Activated CD4-positive, alpha-beta memory T cell treated with anti-CD3 and anti-CD28 coated beads for 36 hours (primary cell): ENCODE results near the gene PLPP7. TPM values are rescaled to one million over a fixed set of nuclear protein-coding genes. Genes with fewer than 3 reads are reported as not detected.

Experiments used
- CTCF ChIA-PET: fragments of 350-600 bp; sonication (Branson Sonifier 250); formaldehyde crosslinking; loops from one replicate; lab custom pipeline; 2021; ENCODE audit warnings: antibody characterized with exemption, inconsistent platforms; lab: Charles Lee
- POLR2A ChIA-PET: fragments of 350-600 bp; sonication (Branson Sonifier 250); formaldehyde crosslinking; loops from one replicate; lab custom pipeline; 2021; ENCODE audit warnings: antibody characterized with exemption; lab: Charles Lee
- DNase-seq: peaks from one replicate; pipeline ENCODE4 v3.0.0-alpha.2; 2020
- H3K27ac Mint-ChIP-seq: one replicate; pipeline ENCODE4 v1.8.0; 2021; ENCODE audit warnings: mixed read lengths
- H3K27me3 Mint-ChIP-seq: one replicate; pipeline ENCODE4 v1.8.0; 2021; ENCODE audit warnings: mixed read lengths
- H3K36me3 Mint-ChIP-seq: one replicate; pipeline ENCODE4 v1.8.0; 2021; ENCODE audit warnings: mixed read lengths
- H3K4me1 Mint-ChIP-seq: one replicate; pipeline ENCODE4 v1.8.0; 2021; ENCODE audit warnings: low read depth, mixed read lengths
- H3K4me3 Mint-ChIP-seq: one replicate; pipeline ENCODE4 v1.8.0; 2021; ENCODE audit warnings: mild to moderate bottlenecking, mixed read lengths
- H3K9me3 Mint-ChIP-seq: one replicate; pipeline ENCODE4 v1.8.0; 2021; ENCODE audit warnings: mixed read lengths
- intact Hi-C: fragments of 100-400 bp; cut with micrococcal nuclease; formaldehyde crosslinking; loops from one replicate; pipeline ENCODE4 v1.15.1; 2023
- total RNA-seq, 2 experiments: library from RNA; stranded (reverse); gene quantifications; one replicate each; pipeline ENCODE4 v1.2.3, GENCODE V29; 2021

PLPP7 gene
- total RNA-seq, 2 experiments from 2014 or later: not detected

- POLR2A ChIA-PET: no interaction called here
Observed at GRCh38 chr9:131282175-131282574, 7.3 kb upstream of the PLPP7 start.

DNA sequence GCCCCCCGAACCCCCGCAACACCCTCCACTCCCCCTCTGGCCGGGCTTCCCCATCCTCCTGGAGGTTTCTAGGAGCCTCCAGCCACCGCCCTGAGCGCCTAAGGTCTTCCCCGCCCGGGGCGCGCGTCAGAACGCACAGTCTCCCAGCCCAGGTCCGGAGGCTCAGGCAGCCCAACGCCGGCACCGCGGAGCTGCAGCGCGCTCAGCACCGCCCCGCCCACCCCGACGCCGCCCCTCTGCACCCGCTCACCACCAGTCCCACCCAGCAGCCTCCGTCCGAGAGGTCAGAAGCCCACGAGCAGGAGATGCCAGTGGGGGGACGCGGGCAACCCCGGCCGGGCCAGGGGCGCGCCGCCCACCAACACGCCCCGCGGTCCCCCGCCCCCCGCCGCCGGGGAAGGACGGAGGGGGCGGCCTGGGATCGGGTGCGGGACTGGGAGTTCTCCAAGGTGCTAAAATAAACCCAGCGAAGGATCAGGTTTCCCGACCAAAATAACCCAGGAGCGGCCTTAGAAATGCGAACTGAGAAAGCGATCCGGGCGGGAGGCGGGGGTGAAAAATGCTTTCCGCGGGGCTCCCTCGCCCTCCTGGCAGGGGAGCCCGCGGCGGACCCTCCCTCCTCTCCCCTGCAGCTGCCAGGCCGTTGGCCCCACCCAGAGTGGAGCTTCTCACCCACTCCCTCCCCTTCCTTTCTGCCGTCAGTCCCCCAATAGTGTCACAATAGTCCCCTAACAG, 6.7 kb upstream of the PLPP7 start:
- no peak overlapping the region for H3K4me3 Mint-ChIP-seq
- intact Hi-C loops: no loop called here
- CTCF ChIA-PET: no interaction called here
- H3K27ac Mint-ChIP-seq: no peak overlapping the region
- no peaks in the 10 kb centered on the region for H3K36me3 Mint-ChIP-seq
- peaks cover 20% of the 10 kb centered on the region for H3K4me1 Mint-ChIP-seq
- POLR2A ChIA-PET: no interaction called here
- peaks cover 6% of the 10 kb centered on the region for H3K27me3 Mint-ChIP-seq
- no peak for DNase-seq
- H3K9me3 Mint-ChIP-seq: no peaks in the 10 kb centered on the region

More at GRCh38 chr9:131282175-131282574, 7.3 kb upstream of the PLPP7 start:
- intact Hi-C loops: no loop called here
- peaks cover 20% of the 10 kb centered on the region for H3K4me1 Mint-ChIP-seq
- H3K27ac Mint-ChIP-seq: no peak overlapping the region
- H3K36me3 Mint-ChIP-seq: no peaks in the 10 kb centered on the region
- H3K4me3 Mint-ChIP-seq: no peak overlapping the region
- CTCF ChIA-PET: no interaction called here
- DNase-seq: no peak
- no peaks in the 10 kb centered on the region for H3K9me3 Mint-ChIP-seq
- H3K27me3 Mint-ChIP-seq: peaks cover 6% of the 10 kb centered on the region

GRCh38 chr9:131284856-131285255, 4.7 kb upstream of the PLPP7 start:
- CTCF ChIA-PET: no interaction called here
- DNase-seq: no peak
- intact Hi-C loops: no loop called here
- Mint-ChIP-seq H3K27ac (no peak overlapping the region), H3K9me3 (no peaks in the 10 kb centered on the region), H3K27me3 (peaks cover 6% of the 10 kb centered on the region), H3K36me3 (no peaks in the 10 kb centered on the region), H3K4me1 (peaks cover 10% of the 10 kb centered on the region), H3K4me3 (no peak overlapping the region)
- POLR2A ChIA-PET: interaction anchor here (0.9 kb wide), 1 partner anchor 32 kb away, joined by 3 read pairs; no protein-coding TSS in a partner anchor

DNA sequence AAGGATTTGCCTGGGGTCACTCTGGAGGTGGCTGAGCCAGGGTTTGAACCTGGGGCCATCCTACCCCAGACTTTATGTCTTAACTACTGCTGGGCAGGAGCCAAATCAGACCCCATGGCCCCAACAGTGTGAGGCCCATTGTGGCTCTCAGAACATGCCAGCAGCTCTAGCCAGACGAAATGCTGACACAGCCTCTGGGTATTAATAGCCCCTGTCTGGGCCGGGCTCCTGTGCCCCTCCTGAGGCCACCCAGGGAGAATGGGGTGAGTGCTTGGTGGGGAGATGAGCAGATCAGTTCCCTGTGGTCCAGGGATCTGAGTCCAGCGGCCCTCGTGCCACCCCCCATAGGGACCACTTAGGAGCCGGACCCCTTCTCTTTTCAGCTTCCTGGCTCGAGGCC, 2.2 kb upstream of the PLPP7 start:
- CTCF ChIA-PET: interaction anchor here (0.6 kb wide), 1 partner anchor 105 kb away, joined by 3 read pairs; no protein-coding TSS in a partner anchor
- H3K4me3 Mint-ChIP-seq: no peak overlapping the region
- intact Hi-C loops: no loop called here
- H3K27me3 Mint-ChIP-seq: peaks cover under 1% of the 10 kb centered on the region
- no peak for DNase-seq
- POLR2A ChIA-PET: no interaction called here
- no peaks in the 10 kb centered on the region for H3K36me3 Mint-ChIP-seq
- H3K9me3 Mint-ChIP-seq: no peaks in the 10 kb centered on the region
- H3K4me1 Mint-ChIP-seq: peaks cover 2% of the 10 kb centered on the region
- H3K27ac Mint-ChIP-seq: no peak overlapping the region

DNA sequence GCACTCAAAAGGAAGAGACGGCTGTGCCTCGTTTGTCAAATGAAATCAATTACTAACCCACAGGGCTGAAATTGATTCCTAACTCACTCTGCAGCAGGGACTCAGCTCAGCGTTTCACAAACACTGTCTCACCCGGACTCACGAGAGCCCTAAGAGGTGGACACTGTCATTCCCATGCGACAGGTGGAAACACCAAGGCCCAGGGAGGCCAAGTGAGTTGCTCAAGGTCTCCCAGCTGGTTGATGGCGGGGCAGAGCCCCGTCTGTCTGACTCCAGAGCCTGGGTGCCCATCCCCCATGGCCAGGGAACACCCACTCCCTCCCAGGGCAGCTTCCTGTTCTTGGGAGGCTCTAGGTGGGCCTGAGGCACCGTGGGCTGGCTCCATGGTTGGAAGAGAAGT, 1.3 kb upstream of the PLPP7 start:
- Mint-ChIP-seq H3K4me1 (peaks cover 1% of the 10 kb centered on the region), H3K27ac (no peak overlapping the region), H3K36me3 (no peaks in the 10 kb centered on the region), H3K9me3 (no peaks in the 10 kb centered on the region), H3K4me3 (no peak overlapping the region), H3K27me3 (no peaks in the 10 kb centered on the region)
- POLR2A ChIA-PET: no interaction called here
- CTCF ChIA-PET: no interaction called here
- no peak for DNase-seq
- intact Hi-C loops: no loop called here

DNA sequence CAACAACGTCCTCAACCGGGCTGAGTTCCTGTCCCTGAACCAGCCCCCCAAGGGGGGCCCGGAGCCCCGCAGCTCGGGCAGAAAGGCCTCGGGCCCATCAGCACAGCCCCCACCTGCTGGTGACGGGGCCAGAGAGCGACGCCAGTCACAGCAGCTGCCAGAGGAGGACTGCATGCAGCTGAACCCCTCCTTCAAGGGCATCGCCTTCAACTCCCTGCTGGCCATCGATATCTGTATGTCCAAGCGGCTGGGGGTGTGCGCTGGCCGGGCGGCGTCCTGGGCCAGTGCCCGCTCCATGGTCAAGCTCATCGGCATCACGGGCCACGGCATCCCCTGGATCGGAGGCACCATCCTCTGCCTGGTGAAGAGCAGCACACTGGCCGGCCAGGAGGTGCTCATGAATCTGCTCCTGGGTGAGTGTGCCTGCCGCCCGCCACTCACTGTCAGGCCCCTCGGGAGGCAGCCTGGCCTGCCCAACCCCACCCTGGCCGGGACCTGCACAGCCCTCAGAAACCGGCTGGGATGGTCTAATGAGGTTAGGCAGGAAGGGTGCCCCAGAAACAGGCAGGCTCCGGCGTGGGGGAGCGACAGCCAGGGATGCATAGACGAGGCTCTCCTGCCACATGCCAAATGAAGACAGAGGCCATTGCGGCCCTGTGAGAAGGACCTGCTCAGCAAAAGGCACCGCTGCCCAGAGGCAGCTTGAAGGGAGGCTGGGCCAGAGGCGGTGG, 678 bp downstream of the PLPP7 start:
- Mint-ChIP-seq H3K9me3 (no peaks in the 10 kb centered on the region), H3K27me3 (no peaks in the 10 kb centered on the region), H3K27ac (no peak overlapping the region), H3K36me3 (no peaks in the 10 kb centered on the region), H3K4me3 (no peak overlapping the region), H3K4me1 (no peaks in the 10 kb centered on the region)
- intact Hi-C loops: no loop called here
- POLR2A ChIA-PET: no interaction called here
- no peak for DNase-seq
- CTCF ChIA-PET: interaction anchor here (1.5 kb wide), 2 partner anchors 16 to 60 kb away, joined by 3 to 4 read pairs; no protein-coding TSS in a partner anchor

DNA sequence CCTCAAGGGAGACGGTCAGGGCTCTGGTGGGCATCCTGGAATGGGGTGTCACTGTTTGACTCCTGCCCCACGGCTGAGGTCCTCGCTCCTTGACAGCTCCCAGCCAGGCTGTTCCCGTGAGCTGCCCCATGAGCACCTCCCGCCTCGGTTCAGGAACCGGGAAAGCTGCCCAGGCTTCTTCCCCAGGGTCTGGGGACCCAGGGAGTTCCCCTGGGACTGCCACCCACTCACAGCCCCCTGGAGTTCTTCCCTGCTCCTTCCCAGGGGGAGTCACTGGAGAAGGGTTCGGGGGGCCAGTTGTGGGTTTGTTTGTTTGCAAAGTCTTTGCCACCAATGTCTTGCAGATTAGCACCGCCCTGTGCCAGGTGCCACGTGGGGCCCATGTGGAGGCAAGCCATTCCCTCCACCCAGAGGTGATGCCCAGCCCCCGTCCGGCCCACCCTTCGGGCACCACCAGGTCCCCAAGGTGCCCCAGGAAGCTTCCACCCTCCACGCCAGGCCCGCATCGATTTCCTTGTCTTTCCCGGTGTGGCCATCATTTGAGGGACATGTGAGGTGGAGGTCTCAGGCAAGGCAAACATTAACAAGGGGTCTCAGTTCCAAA, 1.3 kb downstream of the PLPP7 start:
- no peaks in the 10 kb centered on the region for H3K9me3 Mint-ChIP-seq
- no peak for DNase-seq
- H3K27me3 Mint-ChIP-seq: no peaks in the 10 kb centered on the region
- CTCF ChIA-PET: no interaction called here
- H3K36me3 Mint-ChIP-seq: no peaks in the 10 kb centered on the region
- H3K27ac Mint-ChIP-seq: no peak overlapping the region
- no peaks in the 10 kb centered on the region for H3K4me1 Mint-ChIP-seq
- H3K4me3 Mint-ChIP-seq: no peak overlapping the region
- intact Hi-C loops: no loop called here
- POLR2A ChIA-PET: no interaction called here

- H3K4me3 Mint-ChIP-seq: no peak overlapping the region
- no peak for DNase-seq
- no peaks in the 10 kb centered on the region for H3K36me3 Mint-ChIP-seq
- H3K9me3 Mint-ChIP-seq: no peaks in the 10 kb centered on the region
- no peaks in the 10 kb centered on the region for H3K4me1 Mint-ChIP-seq
- CTCF ChIA-PET: interaction anchor here (0.7 to 1.4 kb wide), 2 partner anchors 24 to 44 kb away, joined by 3 to 6 read pairs; no protein-coding TSS in a partner anchor
- H3K27me3 Mint-ChIP-seq: no peaks in the 10 kb centered on the region
- POLR2A ChIA-PET: no interaction called here
- intact Hi-C loops: no loop called here
- no peak overlapping the region for H3K27ac Mint-ChIP-seq
Observed at GRCh38 chr9:131291795-131292315, 2.3 kb downstream of the PLPP7 start.

- Mint-ChIP-seq H3K4me3 (no peak overlapping the region), H3K4me1 (no peaks in the 10 kb centered on the region), H3K36me3 (no peaks in the 10 kb centered on the region), H3K9me3 (no peaks in the 10 kb centered on the region), H3K27me3 (no peaks in the 10 kb centered on the region), H3K27ac (no peak overlapping the region)
- DNase-seq: no peak
- ChIA-PET CTCF (interaction anchor here (1.4 kb wide), 1 partner anchor 43 kb away, joined by 6 read pairs; no protein-coding TSS in a partner anchor), POLR2A (no interaction called here)
- intact Hi-C loops: no loop called here
Observed at GRCh38 chr9:131292937-131293336, 3.4 kb downstream of the PLPP7 start.

- H3K4me3 Mint-ChIP-seq: no peak overlapping the region
- no peaks in the 10 kb centered on the region for H3K4me1 Mint-ChIP-seq
- H3K36me3 Mint-ChIP-seq: no peaks in the 10 kb centered on the region
- no peaks in the 10 kb centered on the region for H3K27me3 Mint-ChIP-seq
- H3K9me3 Mint-ChIP-seq: no peaks in the 10 kb centered on the region
- H3K27ac Mint-ChIP-seq: no peak overlapping the region
- intact Hi-C loops: no loop called here
- no peak for DNase-seq
- POLR2A ChIA-PET: no interaction called here
- CTCF ChIA-PET: interaction anchor here (0.8 kb wide), 1 partner anchor 8 kb away, joined by 3 read pairs; no protein-coding TSS in a partner anchor
Observed at GRCh38 chr9:131296460-131296859, 6.9 kb downstream of the PLPP7 start.

- H3K27ac Mint-ChIP-seq: no peak overlapping the region
- H3K4me1 Mint-ChIP-seq: no peaks in the 10 kb centered on the region
- H3K9me3 Mint-ChIP-seq: no peaks in the 10 kb centered on the region
- H3K36me3 Mint-ChIP-seq: no peaks in the 10 kb centered on the region
- POLR2A ChIA-PET: no interaction called here
- no peaks in the 10 kb centered on the region for H3K27me3 Mint-ChIP-seq
- CTCF ChIA-PET: interaction anchor here (0.8 kb wide), 1 partner anchor 8 kb away, joined by 3 read pairs; no protein-coding TSS in a partner anchor
- H3K4me3 Mint-ChIP-seq: no peak overlapping the region
- intact Hi-C loops: no loop called here
- DNase-seq: no peak
Observed at GRCh38 chr9:131296906-131297500, 7.5 kb downstream of the PLPP7 start.

DNA sequence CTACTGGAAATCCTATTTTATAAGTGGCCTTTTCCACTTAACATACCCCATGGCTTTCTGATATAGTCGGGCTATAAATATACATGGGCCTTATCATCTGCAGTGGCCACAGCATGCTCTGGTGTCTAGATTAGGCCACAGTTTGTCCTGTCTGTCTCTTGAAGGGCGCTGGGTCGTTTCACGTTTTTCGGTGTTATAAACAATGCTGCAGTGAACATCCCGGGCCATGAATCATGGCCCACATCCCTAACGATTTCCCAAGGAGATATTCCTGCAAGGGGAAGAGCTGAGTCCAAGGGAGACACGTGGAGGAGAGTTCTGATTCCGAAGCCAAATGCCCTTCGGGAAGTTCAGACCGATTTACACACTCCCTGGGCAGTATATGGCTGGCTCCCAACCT, 8.4 kb downstream of the PLPP7 start:
- DNase-seq: no peak
- no peaks in the 10 kb centered on the region for H3K36me3 Mint-ChIP-seq
- intact Hi-C loops: no loop called here
- no peaks in the 10 kb centered on the region for H3K27me3 Mint-ChIP-seq
- no peaks in the 10 kb centered on the region for H3K4me1 Mint-ChIP-seq
- H3K4me3 Mint-ChIP-seq: no peak overlapping the region
- H3K9me3 Mint-ChIP-seq: no peaks in the 10 kb centered on the region
- no peak overlapping the region for H3K27ac Mint-ChIP-seq
- ChIA-PET CTCF (no interaction called here), POLR2A (no interaction called here)
